ENCODE measurements around the gene BCR. TPM values are rescaled to one million over a fixed set of nuclear protein-coding genes. Genes with fewer than 3 reads are reported as not detected.

The BCR gene
- polyA plus RNA-seq, 1 experiment = 21.4 TPM

DNA sequence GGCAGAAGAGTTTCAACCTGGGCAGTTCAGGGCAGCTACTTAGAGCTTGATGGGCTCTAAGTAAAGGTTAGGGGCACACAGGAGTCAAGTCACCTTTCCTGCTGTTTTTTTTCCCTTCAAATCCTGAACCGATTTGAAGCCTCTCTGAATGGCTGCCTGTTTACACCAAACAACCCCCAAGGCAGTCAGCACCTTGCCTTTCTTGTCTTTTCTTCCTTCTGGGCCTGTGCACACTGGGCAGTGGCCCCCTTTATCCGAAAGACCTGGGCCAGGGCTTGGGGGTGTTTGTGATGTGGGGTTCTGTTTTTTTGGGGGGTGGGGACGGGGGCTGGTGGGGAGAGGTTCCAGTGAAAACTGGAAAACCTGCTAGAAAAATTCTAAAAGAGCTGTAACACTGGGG is 42.8 kb upstream of the BCR start:
- CTCF ChIA-PET = interaction anchor here (1.9 to 2.0 kb wide), 2 partner anchors 10 to 179 kb away, joined by 10 to 16 read pairs; no protein-coding TSS in a partner anchor
- no peak overlapping the region for H3K27ac ChIP-seq (ENCODE audit: low read depth, low read length)
- DNase-seq (ENCODE audit: low read depth, low spot score) = no peak
- H3K4me3 ChIP-seq (ENCODE audit: low read depth, low read length) = no peak overlapping the region
- POLR2A ChIA-PET = no interaction called here
- TF ChIP-seq, protein P1, sequence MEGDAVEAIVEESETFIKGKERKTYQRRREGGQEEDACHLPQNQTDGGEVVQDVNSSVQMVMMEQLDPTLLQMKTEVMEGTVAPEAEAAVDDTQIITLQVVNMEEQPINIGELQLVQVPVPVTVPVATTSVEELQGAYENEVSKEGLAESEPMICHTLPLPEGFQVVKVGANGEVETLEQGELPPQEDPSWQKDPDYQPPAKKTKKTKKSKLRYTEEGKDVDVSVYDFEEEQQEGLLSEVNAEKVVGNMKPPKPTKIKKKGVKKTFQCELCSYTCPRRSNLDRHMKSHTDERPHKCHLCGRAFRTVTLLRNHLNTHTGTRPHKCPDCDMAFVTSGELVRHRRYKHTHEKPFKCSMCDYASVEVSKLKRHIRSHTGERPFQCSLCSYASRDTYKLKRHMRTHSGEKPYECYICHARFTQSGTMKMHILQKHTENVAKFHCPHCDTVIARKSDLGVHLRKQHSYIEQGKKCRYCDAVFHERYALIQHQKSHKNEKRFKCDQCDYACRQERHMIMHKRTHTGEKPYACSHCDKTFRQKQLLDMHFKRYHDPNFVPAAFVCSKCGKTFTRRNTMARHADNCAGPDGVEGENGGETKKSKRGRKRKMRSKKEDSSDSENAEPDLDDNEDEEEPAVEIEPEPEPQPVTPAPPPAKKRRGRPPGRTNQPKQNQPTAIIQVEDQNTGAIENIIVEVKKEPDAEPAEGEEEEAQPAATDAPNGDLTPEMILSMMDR (IDR thresholded peaks at IDR 0.05; ENCODE audit: low read depth, low read length) = no peak
- H3K27me3 ChIP-seq (ENCODE audit: control insufficient read depth, insufficient read depth, low read length) = no peaks in the 10 kb centered on the region
- H3K9me3 ChIP-seq (ENCODE audit: control insufficient read depth, insufficient read depth, low read length) = no peaks in the 10 kb centered on the region

DNA sequence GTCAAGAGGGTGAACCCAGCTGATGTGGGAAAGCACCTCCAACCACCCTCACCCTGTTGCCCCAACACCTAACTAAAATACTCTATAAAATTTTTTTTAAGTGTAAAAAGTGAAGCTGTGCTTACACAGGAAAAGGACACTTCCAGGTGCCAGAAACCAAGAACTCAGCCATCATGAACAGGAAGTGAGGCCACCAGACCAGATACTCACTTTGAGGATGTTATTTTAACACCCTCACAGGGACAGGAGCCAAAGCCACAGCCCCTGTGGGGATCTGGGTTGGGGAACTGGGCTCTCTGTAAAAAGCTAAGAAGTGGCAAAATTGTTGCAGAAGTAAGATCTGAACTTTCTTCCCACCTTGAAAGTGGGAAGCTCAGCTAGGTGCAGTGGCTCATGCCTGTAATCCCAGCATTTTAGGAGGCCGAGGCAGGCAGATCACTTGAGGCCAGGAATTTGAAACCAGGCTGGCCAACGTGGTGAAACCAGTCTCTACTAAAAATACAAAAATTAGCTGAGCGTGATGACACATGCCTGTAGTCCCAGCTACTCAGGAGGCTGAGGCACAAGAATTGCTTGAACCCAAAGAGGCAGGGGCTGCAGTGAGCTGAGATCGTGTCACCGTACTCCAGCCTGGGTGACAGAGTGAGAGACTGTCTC is 42.3 kb upstream of the BCR start:
- no peak for DNase-seq (ENCODE audit: low read depth, low spot score)
- no peaks in the 10 kb centered on the region for H3K9me3 ChIP-seq (ENCODE audit: control insufficient read depth, insufficient read depth, low read length)
- TF ChIP-seq, protein P1 (IDR thresholded peaks at IDR 0.05; ENCODE audit: low read depth, low read length) = no peak
- H3K27ac ChIP-seq (ENCODE audit: low read depth, low read length) = no peak overlapping the region
- ChIA-PET POLR2A (interaction anchor here (1.0 kb wide), 1 partner anchor 9 kb away, joined by 3 read pairs; no protein-coding TSS in a partner anchor), CTCF (interaction anchor here (1.9 to 2.0 kb wide), 2 partner anchors 10 to 179 kb away, joined by 10 to 16 read pairs; no protein-coding TSS in a partner anchor)
- H3K27me3 ChIP-seq (ENCODE audit: control insufficient read depth, insufficient read depth, low read length) = no peaks in the 10 kb centered on the region
- H3K4me3 ChIP-seq (ENCODE audit: low read depth, low read length) = no peak overlapping the region

DNA sequence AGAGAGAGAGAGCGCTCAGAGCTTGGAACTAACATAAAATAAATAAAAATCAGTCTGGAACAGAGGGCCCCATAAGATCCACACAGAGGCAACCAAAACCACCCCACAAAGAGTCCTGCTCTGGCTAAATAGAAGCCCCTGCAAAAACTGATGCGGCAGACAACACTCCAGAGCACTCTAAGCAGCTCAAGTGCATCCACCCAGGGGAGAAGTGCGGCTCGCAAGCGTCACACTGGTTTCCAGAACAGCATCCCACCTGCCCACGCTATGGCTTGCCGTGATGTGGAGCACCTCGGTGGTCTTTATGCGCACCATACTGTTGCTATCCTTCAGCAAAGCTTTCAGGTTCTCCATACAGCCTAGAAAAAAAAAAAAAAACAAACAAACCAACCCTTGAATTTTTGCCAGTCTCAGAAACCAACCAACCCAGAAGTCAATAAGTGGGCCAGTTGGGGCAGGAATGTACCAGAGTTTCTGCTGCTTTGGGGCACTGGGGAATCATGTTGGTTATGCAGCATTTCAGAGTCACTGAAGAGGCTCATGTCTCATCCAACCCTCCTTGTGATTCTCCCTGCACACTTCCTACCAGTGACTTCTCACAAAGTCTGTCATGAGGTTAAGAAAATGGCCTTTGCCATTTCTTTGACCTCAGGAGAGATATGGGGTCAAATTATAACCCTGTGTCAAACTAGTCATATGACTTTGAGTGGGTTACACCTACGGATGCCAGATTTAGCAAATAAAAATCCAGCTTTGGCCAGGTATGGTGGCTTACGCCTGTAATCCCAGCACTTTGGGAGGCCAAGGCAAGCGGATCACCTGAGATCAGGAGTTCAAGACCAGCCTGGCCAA is 41.5 kb upstream of the BCR start:
- no peak overlapping the region for H3K27ac ChIP-seq (ENCODE audit: low read depth, low read length)
- H3K4me3 ChIP-seq (ENCODE audit: low read depth, low read length) = no peak overlapping the region
- TF ChIP-seq, protein P1 (IDR thresholded peaks at IDR 0.05; ENCODE audit: low read depth, low read length) = no peak
- no peaks in the 10 kb centered on the region for H3K27me3 ChIP-seq (ENCODE audit: control insufficient read depth, insufficient read depth, low read length)
- ChIA-PET POLR2A (interaction anchor here (1.0 kb wide), 1 partner anchor 9 kb away, joined by 3 read pairs; no protein-coding TSS in a partner anchor), CTCF (interaction anchor here (1.9 to 2.0 kb wide), 2 partner anchors 11 to 180 kb away, joined by 10 to 16 read pairs; no protein-coding TSS in a partner anchor)
- H3K9me3 ChIP-seq (ENCODE audit: control insufficient read depth, insufficient read depth, low read length) = no peaks in the 10 kb centered on the region
- no peak for DNase-seq (ENCODE audit: low read depth, low spot score)

DNA sequence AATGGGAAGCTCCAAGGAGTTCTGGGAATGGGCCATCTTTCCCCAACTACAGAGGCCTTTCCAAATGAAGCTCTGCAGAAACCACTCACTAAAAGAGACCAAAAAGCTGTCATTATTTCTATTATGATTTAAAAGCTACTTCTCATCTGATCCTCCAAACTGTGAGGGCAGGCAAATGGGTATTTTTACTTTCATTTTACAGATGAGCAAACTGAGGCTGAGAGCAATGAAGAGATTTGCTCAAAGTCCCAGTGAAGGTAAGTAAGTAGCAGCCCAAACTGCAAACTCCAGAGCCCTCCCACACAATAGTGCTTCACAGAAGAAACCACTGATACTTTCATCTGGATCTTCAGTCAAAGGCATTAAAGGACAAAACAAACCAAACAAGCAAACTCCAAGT is 39.9 kb upstream of the BCR start:
- DNase-seq (ENCODE audit: low read depth, low spot score) = no peak
- ChIA-PET POLR2A (no interaction called here), CTCF (interaction anchor here (0.7 to 1.8 kb wide), 5 partner anchors 8 to 474 kb away, joined by 3 to 5 read pairs (median 3); no protein-coding TSS in a partner anchor)
- H3K9me3 ChIP-seq (ENCODE audit: control insufficient read depth, insufficient read depth, low read length) = no peaks in the 10 kb centered on the region
- no peak overlapping the region for H3K27ac ChIP-seq (ENCODE audit: low read depth, low read length)
- no peak overlapping the region for H3K4me3 ChIP-seq (ENCODE audit: low read depth, low read length)
- H3K27me3 ChIP-seq (ENCODE audit: control insufficient read depth, insufficient read depth, low read length) = no peaks in the 10 kb centered on the region
- TF ChIP-seq, protein P1 (IDR thresholded peaks at IDR 0.05; ENCODE audit: low read depth, low read length) = no peak
